Body of pancreas (tissue), 4 donors: ENCODE data around the gene COPB2.

Experiments
- CTCF ChIP-seq, 7 experiments: fragments of 450-650 bp in 4 of 7; fragments of 200-600 bp in 3 of 7; sonication (generic) in 3 of 7; IDR thresholded peaks; one replicate each; pipeline ENCODE4 v1.5.1; 2016 to 2019; ENCODE audit warnings: antibody characterized with exemption in 7 of 7
- POLR2A ChIP-seq, 3 donors: fragments of 450-650 bp; IDR thresholded peaks; one replicate each; pipeline ENCODE4 v1.6.1; 2016; ENCODE audit warnings: antibody characterized with exemption in 3 of 3, mild to moderate bottlenecking in 2 of 3

- TF ChIP-seq CTCF (IDR thresholded peaks at IDR 0.05): no peak
- TF ChIP-seq POLR2A (IDR thresholded peaks at IDR 0.05): no peak
Measured at GRCh38 chr3:139317660-139318430, 71.6 kb downstream of the COPB2 start.
